GF-D8 (cell line): ENCODE data around the gene LPIN3.

ENCODE experiments used
- DNase-seq: peaks from one replicate; lab custom pipeline; 2025; lab: John Stamatoyannopoulos, UW

The LPIN3 gene

GRCh38 chr20:41327178-41327577 is 13.4 kb upstream of the LPIN3 start:
- no peak for DNase-seq

DNA sequence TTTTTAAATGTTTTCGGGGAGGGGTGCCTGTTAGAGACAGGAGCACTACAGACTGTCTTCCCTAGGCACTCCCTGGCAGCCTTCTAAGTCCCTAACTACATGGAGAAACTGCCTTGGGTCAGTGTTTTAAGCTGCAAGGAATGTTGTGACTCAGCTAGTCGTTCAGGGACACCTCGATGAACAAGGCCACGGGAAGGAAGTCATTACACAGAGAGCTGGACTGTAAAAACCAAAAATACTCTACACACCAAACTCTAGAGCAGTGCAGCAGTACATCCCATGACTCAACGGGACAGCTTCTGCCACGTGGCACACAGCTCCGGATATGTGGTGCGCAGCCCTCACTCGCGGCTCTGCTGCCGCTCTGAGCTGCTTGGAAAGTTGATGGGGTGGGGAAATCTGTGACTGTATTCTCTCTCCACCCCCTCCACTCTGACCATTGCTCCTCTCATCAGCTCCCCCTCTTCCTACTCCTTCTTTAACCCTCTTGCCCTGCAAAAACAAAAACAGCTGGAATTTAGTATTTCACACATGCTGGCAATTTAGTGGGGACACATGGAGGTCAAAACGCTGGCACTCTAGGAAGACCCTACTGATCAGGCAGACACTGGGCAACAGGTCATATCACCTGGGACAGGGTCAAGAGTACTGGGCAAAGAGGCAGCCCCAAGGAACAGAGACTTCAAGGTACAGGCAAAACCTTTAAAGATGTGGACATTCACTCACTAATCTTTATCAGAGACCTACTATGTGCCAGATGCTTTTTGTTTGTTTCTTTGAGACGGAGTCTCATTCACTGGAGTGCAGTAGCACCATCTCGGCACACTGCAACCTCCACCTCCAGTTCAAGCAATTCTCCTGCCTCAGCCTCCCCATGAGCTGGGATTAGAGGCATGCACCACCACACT is 10.9 kb upstream of the LPIN3 start:
- DNase-seq: peak; percentile 60

DNA sequence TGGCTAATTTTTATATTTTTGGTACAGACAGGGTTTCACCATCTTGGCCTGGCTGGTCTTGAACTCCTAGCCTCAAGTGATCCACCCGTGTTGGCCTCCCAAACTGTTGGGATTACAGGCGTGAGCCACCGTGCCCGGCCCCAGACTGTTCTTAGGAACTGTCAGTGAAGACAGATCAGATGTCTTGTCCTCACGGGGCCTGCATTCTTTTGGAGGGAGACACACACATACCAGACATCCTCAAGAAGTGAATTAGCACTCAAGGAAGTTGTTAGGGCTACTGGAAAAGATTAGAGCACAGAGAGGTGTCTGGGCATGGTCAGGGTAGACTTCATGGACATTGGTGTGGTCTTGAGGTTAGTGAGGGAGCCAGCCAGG is 10.3 kb upstream of the LPIN3 start:
- no peak for DNase-seq

- DNase-seq: no peak
Observed at GRCh38 chr20:41330941-41331340, 9.7 kb upstream of the LPIN3 start.

DNA sequence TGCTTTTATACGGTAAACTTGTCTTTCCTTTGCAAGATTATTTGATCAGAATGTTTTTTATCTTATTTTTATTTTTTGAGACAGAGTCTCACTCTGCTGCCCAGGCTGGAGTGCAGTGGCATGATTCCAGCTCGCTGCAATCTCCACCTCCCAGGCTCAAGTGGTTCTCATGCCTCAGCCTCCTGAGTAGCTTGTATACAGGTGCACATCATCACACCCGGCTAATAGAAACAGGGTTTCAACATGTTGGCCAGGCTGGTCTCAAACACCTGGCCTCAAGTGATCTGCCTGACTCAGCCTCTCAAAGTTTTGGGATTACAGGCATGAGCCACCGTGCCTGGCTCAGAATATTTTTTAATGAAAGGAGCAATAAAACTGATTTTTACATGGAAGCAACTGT is 8.9 kb upstream of the LPIN3 start:
- no peak for DNase-seq

GRCh38 chr20:41334036-41334435 is 6.6 kb upstream of the LPIN3 start:
- no peak for DNase-seq

DNA sequence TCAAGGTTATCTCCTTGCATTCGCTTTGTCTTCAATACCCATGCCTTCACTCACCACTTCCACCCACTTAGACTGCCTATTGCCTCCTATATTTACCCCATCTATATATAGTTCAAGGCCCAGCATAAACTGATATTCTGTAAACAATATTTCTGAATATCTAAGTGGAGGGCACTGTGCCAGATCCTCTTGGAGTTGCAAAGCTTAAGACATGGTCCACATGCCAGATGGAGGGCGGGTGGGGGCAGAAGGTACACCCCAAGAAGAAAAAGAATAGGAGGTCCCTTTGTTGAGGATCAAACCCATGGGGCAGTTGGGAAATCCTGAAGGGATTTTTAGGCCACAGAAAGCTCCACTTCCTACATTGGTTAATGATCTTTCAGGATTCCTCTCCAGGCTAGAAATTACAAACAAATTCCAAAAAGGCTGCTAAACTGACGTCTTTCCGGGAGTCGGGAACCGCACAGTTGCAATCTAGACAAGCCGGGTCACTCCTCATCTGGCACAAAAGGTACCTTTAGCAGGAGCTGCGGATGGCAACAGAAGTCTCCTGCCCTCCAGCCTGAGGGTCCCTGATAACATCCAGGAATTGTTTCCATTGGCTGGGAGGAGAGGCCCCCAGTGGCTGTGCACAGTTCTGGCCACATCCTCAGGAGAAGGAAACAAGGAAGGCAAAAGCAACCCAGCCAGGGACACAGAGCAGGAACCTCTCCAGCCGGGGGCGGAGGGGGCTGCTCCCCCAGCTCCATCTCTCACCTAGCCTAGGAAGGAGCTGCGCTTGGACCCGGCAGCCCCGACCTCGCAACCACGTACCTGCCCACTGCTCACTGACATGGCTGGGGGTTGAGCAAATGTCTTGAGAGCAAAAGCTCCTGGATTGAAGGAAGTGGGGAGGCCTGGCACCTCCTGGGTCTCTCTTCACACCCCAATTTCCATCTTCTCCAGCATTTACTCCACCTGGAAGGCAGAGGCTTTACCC is 5.9 kb upstream of the LPIN3 start:
- no peak for DNase-seq

DNA sequence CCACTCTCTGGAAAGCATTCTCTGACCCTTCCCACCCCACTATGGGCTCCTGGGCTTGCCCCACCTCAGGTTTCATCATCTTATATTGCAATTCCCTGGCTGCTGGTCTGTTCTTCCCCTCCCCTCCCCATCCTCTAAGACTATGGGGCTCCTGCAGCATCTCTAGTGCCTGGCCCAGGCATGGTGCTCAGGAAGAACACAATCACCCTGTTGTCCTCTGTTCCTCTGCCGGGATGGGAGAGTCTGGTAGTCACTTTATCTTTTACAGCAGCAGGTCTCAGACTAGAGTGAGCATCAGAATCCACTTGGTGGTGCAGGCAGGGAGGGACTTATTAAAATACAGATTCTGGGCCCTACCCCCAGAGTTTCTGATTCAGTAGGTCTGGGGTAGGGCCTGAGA is 5.0 kb upstream of the LPIN3 start:
- DNase-seq: no peak

DNA sequence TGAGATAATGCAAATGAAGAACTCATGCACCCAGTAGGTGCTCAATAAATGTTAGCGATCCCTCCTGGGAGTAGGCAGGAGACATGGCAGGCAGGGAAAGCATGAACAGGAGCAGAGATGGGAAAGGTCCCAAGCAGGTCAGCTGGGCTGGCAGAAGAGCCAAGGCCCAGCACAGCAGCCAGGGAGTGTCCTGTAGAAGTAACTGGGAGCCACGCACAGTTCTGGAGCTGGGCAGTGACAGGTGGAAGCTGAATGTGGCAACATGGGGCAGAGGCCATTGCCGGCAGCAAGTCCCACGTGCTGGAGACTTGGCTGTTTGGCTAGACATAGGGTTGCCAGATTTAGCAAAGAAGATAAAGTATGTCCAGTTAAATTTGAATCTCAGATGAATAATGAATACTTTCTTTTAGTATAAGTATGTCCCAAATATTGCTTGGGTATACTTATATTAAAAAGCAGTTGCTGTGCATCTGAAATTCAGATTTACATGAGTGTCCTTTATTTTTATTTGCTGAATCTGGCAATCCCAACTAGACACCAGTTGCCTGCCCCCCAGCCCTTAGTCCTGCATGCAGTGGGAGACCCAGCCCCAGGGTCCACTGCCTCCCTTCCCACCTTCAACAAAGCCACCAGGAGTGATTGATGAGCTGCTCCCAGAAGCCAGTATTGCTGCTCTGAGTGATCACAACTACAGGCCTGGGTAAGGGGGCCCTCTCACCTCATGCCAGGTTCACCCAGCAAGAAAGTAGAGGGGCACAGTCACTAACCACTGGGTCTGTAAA is 3.7 kb upstream of the LPIN3 start:
- no peak for DNase-seq

DNA sequence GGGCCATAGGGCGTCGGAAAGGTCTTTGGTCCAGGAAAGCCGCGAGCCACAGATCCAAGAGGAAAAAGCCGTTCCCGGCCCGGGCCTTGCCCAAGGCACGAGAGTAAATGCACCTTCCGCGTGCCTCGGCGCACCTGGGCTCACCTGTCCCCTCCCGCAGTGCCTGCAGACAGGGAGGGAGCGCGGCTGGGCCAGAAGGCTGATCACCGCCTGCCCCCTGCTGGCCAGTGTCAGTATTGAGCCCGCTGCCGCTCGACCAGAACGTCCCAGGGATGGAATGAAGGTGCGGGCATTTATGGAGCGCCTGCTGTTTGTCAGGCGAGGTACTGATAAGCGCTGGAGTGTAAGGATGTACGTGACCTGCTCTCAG is 679 bp upstream of the LPIN3 start:
- no peak for DNase-seq

DNA sequence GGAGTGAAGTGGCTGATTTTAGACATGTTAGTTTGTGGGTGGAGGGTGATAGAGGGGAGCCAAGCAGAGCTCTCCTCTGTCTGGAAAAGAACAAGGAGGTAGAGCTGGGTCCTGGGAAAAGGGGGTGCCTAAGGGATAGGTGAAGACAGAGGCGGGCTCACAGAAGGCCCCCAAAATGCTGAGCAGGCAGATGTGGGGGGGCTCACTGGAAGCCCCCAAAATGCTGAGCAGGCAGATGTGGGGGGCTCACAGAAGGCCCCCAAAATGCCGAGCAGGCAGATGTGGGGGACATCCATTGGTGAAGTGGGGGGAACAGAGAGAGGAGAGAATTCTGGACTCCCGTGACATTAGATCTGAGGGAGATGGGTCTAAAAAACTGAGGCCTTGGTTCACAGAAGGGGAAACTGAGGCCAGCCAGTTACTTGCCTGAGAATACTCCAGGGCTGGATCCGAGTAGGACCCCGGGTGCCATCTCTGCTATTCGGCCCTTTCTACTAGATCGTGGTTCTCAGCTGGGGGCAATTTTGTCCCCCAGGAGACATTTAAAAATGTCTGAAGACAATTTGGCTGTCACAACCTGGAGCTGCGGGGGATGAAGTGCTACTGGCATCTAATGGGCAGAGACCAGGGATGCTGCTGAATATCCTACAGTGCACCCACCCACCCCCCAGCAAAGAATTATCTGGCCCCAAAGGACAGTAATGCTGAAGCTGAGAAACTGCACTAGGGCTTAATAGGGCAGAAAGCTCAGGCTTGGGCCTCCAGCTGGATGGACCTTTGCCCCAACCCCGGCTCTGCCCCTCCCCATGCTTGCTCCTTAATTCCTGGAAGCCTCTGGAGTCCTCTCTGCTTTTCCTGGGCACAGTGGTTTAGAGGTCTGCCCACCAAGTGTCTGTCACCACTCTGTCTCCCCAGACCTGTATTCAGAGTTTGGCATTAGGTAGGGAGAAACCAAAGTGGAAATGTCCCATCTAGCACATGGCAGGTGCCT is 2.1 kb downstream of the LPIN3 start:
- DNase-seq: no peak

DNA sequence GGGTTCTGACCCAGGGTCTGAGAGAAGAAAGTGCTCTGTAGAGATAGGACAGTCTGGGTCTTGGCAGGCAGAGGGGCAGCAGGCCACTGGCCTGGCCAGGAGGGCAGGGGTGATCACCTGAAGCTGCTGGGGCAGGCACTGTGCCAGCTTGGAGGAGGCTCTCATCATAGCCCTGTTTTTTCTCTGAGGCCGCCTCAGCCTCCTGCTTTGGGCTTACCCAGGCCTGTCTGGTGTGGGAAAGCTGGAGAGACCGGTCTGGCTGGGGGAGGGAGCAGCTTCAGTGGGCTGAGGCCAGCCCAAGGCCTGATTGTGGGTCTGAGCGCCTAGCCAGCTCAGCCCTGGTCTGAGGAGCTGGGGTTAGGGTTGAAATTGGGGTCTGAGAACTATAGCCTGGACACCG is 3.9 kb downstream of the LPIN3 start:
- DNase-seq: no peak

DNA sequence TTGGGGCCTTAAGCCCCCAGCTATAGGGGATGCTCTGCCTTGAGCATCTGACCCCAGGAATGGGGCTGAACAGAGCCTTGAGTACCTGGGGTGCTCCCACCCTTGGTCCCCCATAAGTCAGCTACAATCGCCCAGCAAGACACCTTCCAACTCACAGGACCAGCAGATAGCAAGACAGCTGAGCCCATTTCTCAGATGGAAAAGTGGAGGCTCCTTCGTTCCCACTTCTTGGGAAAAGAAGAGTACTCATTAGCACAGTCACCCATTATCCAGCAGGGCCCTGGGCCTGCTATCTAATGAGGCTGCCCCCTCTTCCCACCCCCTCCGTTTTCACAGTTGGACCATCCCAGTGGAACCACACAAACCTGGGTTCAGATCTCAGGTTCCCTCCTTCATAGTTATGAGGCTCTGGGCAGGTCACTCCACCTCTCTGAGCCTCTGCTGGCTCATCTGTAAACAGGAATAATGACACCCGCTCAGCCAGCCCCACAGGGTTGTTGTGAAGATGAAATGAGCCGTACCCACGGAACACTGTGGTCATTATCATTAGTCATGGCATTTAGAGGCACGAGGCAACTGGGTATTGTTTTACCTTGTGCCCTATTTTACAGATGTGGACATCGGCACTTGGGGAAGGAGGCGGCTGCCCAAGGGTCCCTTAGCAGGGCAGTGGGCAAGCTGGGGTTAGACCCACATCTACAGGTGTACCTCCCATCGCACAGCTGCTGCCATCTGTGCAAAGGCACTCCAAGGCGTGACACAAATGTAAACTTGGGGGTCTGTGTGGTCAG is 4.5 kb downstream of the LPIN3 start:
- no peak for DNase-seq

DNA sequence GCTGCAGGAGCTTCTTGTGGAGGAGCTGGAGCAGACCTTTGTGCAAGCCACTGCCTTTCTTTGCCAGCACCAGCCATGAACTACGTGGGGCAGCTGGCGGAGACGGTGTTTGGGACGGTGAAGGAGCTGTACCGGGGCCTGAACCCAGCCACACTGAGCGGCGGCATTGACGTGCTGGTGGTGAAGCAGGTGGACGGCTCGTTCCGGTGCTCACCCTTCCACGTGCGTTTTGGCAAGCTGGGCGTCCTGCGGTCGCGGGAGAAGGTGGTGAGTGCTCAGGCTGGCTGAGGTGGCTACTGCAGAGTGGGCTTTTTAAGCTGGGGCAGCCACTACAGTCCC is 5.1 kb downstream of the LPIN3 start:
- DNase-seq: no peak

- DNase-seq: no peak
Observed at GRCh38 chr20:41347523-41348429, 7.2 kb downstream of the LPIN3 start.

DNA sequence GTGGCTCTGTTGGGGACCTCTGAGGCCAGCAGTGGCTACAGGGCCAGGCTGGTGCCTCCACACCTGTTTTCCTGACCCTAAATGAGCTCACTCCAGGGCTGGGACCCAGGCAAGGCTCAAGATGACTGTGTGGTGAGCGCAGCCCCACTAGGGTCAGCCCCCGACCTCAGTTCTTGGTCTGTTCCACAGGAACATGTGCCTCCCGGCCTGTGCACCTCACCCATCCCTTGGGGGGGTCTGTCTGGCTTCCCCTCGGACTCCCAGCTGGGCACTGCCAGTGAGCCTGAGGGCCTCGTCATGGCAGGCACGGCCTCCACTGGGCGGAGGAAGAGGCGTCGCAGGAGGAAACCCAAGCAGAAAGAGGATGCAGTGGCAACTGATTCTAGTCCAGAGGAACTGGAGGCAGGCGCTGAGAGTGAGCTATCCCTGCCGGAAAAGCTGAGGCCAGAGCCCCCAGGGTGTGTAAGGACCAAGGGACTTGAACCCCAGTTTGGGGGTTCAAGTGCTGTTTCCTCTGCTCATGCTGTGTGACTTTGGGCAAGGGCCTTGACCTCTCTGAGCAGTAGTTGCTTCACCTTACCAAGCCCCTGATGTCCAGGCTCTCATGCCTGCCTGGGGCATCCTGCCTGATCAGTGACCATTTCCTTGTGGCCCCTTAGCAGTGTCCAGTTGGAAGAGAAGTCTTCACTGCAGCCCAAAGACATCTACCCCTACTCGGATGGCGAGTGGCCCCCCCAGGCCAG is 8.0 kb downstream of the LPIN3 start:
- DNase-seq: no peak

- no peak for DNase-seq
Observed at GRCh38 chr20:41349266-41349665, 8.6 kb downstream of the LPIN3 start.

- no peak for DNase-seq
Observed at GRCh38 chr20:41349943-41350342, 9.3 kb downstream of the LPIN3 start.
